Measurements from ENCODE around the gene NKD2. TPM values are rescaled to one million over a fixed set of nuclear protein-coding genes. Genes with fewer than 3 reads are reported as not detected.

The NKD2 gene
- total and polyA plus RNA-seq, 9 of the 15 experiments (the other 6 are each of a cell fraction or from before 2014, with no cell fraction given), result 0.09 to 0.64 (median 0.27) TPM; not detected in 5

- Histone ChIP-seq H3K27ac (ENCODE audit: extremely low read depth, low read depth, low read length) (no peak overlapping the region), H4K20me1 (replicated peaks; ENCODE audit: control insufficient read depth, insufficient read depth, low read length) (no peaks in the 10 kb centered on the region; the same call in 1 of the 2 replicates), H3K9me1 (ENCODE audit: control insufficient read depth, insufficient read depth, low read length) (no peaks in the 10 kb centered on the region), H3K4me3 (no peak overlapping the region), H2AFZ (ENCODE audit: low read depth, low read length) (no peak overlapping the region), H3K4me2 (ENCODE audit: insufficient read depth, low read length) (no peak overlapping the region), H3K27me3 (ENCODE audit: control insufficient read depth in 2 of 2, insufficient read depth in 2 of 2, low read length in 2 of 2) (peaks cover 31 to 46% of the 10 kb centered on the region in 2 experiments), H3K79me2 (ENCODE audit: control insufficient read depth, insufficient read depth, low read length) (no peaks in the 10 kb centered on the region), H3K4me1 (replicated peaks in 1 of 2; ENCODE audit: control insufficient read depth in 2 of 2, insufficient read depth in 2 of 2, low read length in 2 of 2) (peaks cover 0 to 18% of the 10 kb centered on the region in 2 experiments; a peak in 1 of 5 replicates), H3K9ac (ENCODE audit: insufficient read depth in 1 of 2, low read depth in 2 of 2, low read length in 2 of 2) (no peak overlapping the region), H3K9me3 (replicated peaks; ENCODE audit: control insufficient read depth, insufficient read depth, low read depth, low read length) (no peaks in the 10 kb centered on the region), H3K36me3 (ENCODE audit: control insufficient read depth, insufficient read depth, low read length) (no peaks in the 10 kb centered on the region)
- no peak for TF ChIP-seq MCM3 (IDR thresholded peaks at IDR 0.05)
- WGBS (ENCODE audit: insufficient coverage, low coverage, missing lambda C conversion rate), result 0% methylated on average over 6 of the region's 6 CpGs
- FAIRE-seq (peak; percentile 65), DNase-seq (ENCODE audit: extremely low read depth in 1 of 4, low spot score in 3 of 4) (peak in 2 of 4 experiments; percentile 53 to 56), ATAC-seq (no peak)
- BruUV-seq (replicated peaks), result no TSS peak
- ChIA-PET POLR2A (interaction anchor here (0.6 to 1.2 kb wide), 3 partner anchors 9 to 373 kb away, joined by 3 read pairs; no protein-coding TSS in a partner anchor), CTCF (ENCODE audit: low intra/inter-chr PET ratio) (no interaction called here)
- in situ Hi-C loops (cut with MboI), result no loop called here
- intact Hi-C loops (cut with micrococcal nuclease), result loop anchor here (5.0 kb wide), 1 partner anchor 59 kb away; no protein-coding TSS in a partner anchor
Measured at GRCh38 chr5:980966-981365, 27.6 kb upstream of the NKD2 start.

- WGBS (ENCODE audit: insufficient coverage, low coverage, missing lambda C conversion rate), result 2% methylated on average over 7 of the region's 7 CpGs
- no peak for FAIRE-seq
- POLR2A ChIA-PET, result interaction anchor here (0.5 to 1.2 kb wide), 4 partner anchors 9 to 461 kb away, joined by 3 read pairs; no protein-coding TSS in a partner anchor
Measured at GRCh38 chr5:981456-981855, 27.1 kb upstream of the NKD2 start.

More at GRCh38 chr5:981456-981855, 27.1 kb upstream of the NKD2 start:
- CTCF ChIA-PET (ENCODE audit: low intra/inter-chr PET ratio), result no interaction called here
- H3K79me2 ChIP-seq (ENCODE audit: control insufficient read depth, insufficient read depth, low read length), result no peaks in the 10 kb centered on the region
- H3K27me3 ChIP-seq (ENCODE audit: control insufficient read depth in 2 of 2, insufficient read depth in 2 of 2, low read length in 2 of 2), result peaks cover 31 to 51% of the 10 kb centered on the region in 2 experiments
- H3K36me3 ChIP-seq (ENCODE audit: control insufficient read depth, insufficient read depth, low read length), result no peaks in the 10 kb centered on the region
- TF ChIP-seq KLF16 (IDR thresholded peaks at IDR 0.05) (no peak), YY1 (IDR thresholded peaks at IDR 0.05; ENCODE audit: borderline replicate concordance in 1 of 3, control insufficient read depth in 1 of 3, extremely low read depth in 1 of 3, insufficient read depth in 3 of 3, insufficient read length in 1 of 3, insufficient replicate concordance in 2 of 3, low read depth in 1 of 3, low read length in 2 of 3) (no peak), IRF2 (CRISPR knock-in tag; IDR thresholded peaks at IDR 0.05) (no peak), POLR2G (IDR thresholded peaks at IDR 0.05; ENCODE audit: low read depth, low read length) (no peak), TOE1 (IDR thresholded peaks at IDR 0.05; ENCODE audit: borderline replicate concordance) (no peak), TOE1 (CRISPR knock-in tag; IDR thresholded peaks at IDR 0.05; ENCODE audit: borderline replicate concordance, low read depth) (no peak), TAL1 (IDR thresholded peaks at IDR 0.05) (no peak), NFIC (IDR thresholded peaks at IDR 0.05) (no peak), MYBL2 (IDR thresholded peaks at IDR 0.05; ENCODE audit: low read depth) (no peak), MYBL2 (CRISPR knock-in tag; IDR thresholded peaks at IDR 0.05; ENCODE audit: borderline replicate concordance) (no peak)
- intact Hi-C loops (cut with micrococcal nuclease) (loop anchor here (5.0 kb wide), 1 partner anchor 59 kb away; no protein-coding TSS in a partner anchor), in situ Hi-C loops (cut with MboI) (no loop called here)
- H3K4me2 ChIP-seq (ENCODE audit: insufficient read depth, low read length), result no peak overlapping the region
- H4K20me1 ChIP-seq (replicated peaks; ENCODE audit: control insufficient read depth, insufficient read depth, low read length), result no peaks in the 10 kb centered on the region; the same call in 1 of the 2 replicates
- no peak overlapping the region for H3K27ac ChIP-seq (ENCODE audit: extremely low read depth, low read depth, low read length)
- peak; percentile 73 for ATAC-seq
- H3K9ac ChIP-seq (ENCODE audit: insufficient read depth in 1 of 2, low read depth in 2 of 2, low read length in 2 of 2), result no peak overlapping the region
- no peak overlapping the region for H3K4me3 ChIP-seq
- H3K9me1 ChIP-seq (ENCODE audit: control insufficient read depth, insufficient read depth, low read length), result no peaks in the 10 kb centered on the region
- no TSS peak for BruUV-seq (replicated peaks)
- H3K4me1 ChIP-seq (replicated peaks in 1 of 2; ENCODE audit: control insufficient read depth in 2 of 2, insufficient read depth in 2 of 2, low read length in 2 of 2), result peaks cover 0 to 18% of the 10 kb centered on the region in 2 experiments; a peak in 1 of 5 replicates
- DNase-seq (ENCODE audit: extremely low read depth in 1 of 4, low spot score in 3 of 4), result no peak
- H3K9me3 ChIP-seq (replicated peaks; ENCODE audit: control insufficient read depth, insufficient read depth, low read depth, low read length), result no peaks in the 10 kb centered on the region
- H2AFZ ChIP-seq (ENCODE audit: low read depth, low read length), result no peak overlapping the region

All from K562 (cell line).